GM23248 (cell line): ENCODE results near the gene TNS3.

Experiments used
- EZH2 ChIP-seq: fragments of 200-600 bp; sonication (generic); IDR thresholded peaks from 2 replicates; pipeline ENCODE4 v1.6.1; 2018; ENCODE audit warnings: antibody characterized with exemption, mild to moderate bottlenecking; ENCODE audit not compliant: insufficient read depth, poor library complexity, severe bottlenecking
- EZH2phosphoT487 ChIP-seq: fragments of 200-600 bp; sonication (generic); IDR thresholded peaks from 2 replicates; pipeline ENCODE4 v1.6.1; 2018; ENCODE audit warnings: antibody characterized with exemption, moderate library complexity, mild to moderate bottlenecking, low read depth; ENCODE audit not compliant: insufficient read depth

DNA sequence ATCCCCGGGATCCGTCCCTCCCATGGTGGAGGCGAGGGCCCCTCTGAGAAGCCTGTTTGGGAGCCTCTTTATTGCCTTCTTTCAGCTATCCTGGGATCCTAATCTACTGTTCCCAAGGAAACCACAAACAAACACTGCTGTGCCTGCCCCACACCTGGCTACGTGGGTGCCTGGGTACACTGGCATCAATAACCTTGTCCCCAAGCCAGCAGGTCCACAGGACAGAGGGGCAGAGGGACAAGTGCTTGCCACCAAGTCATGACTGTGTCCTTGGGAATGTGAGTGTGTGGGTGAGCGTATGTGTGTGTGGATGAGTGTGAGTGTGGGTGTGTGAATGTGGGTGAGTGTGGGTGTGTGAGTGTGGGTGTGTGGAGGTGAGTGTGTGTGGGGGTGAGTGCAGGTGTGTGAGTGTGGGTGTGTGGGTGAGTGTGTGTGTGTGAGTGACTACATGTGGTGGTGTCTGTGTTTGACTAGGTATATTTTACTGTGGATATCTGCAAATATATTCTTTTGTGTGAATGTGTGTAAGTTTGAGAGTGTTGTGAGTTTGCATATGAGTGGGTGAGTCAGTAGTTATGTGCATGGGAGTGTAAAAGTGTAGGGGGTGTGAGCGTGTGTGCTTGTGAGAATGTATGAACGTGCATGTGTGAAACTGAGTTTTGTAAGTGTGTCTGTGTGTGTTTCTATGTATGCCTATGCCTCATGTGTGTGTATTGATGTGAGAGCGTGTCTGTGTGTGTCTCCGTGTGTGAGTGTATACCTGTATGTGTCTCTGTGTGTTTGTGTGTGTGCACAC lies 96.1 kb downstream of the TNS3 start:
- TF ChIP-seq EZH2 (no peak), EZH2phosphoT487 (no peak)
